Activated T-helper 2 cell treated with anti-CD3 and anti-CD28 coated beads, Interferon-gamma antibody, Interleukin-2, Interleukin-4, amounts not matched to agents 10 μg/mL and 5 μg/mL and 100 μg/mL, durations not matched to agents 14 hours and 24 hours and 36 hours (primary cell): ENCODE measurements around the gene DGCR2. TPM values are rescaled to one million over a fixed set of nuclear protein-coding genes. Genes with fewer than 3 reads are reported as not detected.

Experiments
- DNase-seq: peaks from one replicate; pipeline ENCODE4 v3.0.0; 2021; ENCODE audit warnings: low spot score
- H3K27ac Mint-ChIP-seq: one replicate; pipeline ENCODE4 v1.8.0; 2021; ENCODE audit warnings: mixed read lengths
- H3K27me3 Mint-ChIP-seq: one replicate; pipeline ENCODE4 v1.8.0; 2021; ENCODE audit warnings: low read depth, mixed read lengths
- H3K36me3 Mint-ChIP-seq: one replicate; pipeline ENCODE4 v1.8.0; 2021; ENCODE audit warnings: low read depth, mixed read lengths
- H3K4me1 Mint-ChIP-seq: one replicate; pipeline ENCODE4 v1.8.0; 2021; ENCODE audit warnings: low read depth, mixed read lengths
- H3K4me3 Mint-ChIP-seq: one replicate; pipeline ENCODE4 v1.8.0; 2021; ENCODE audit warnings: low read depth, mild to moderate bottlenecking, moderate library complexity, mixed read lengths
- H3K9me3 Mint-ChIP-seq: one replicate; pipeline ENCODE4 v1.8.0; 2021; ENCODE audit warnings: mixed read lengths
- intact Hi-C: fragments of 100-400 bp; cut with micrococcal nuclease; formaldehyde crosslinking; loops from one replicate; pipeline ENCODE4 v1.15.1; 2023
- total RNA-seq: library from RNA; stranded (reverse); gene quantifications from 2 replicates; pipeline ENCODE4 v1.2.3, GENCODE V29; 2022

DGCR2 gene
- total RNA-seq, 1 donor from 2014 or later: 22.5 TPM

GRCh38 chr22:19070397-19071169 lies 51.6 kb downstream of the DGCR2 start:
- Mint-ChIP-seq H3K27ac (no peak overlapping the region), H3K4me3 (no peak overlapping the region), H3K4me1 (no peaks in the 10 kb centered on the region), H3K36me3 (peaks cover 23% of the 10 kb centered on the region), H3K27me3 (no peaks in the 10 kb centered on the region), H3K9me3 (no peaks in the 10 kb centered on the region)
- intact Hi-C loops: no loop called here
- no peak for DNase-seq

GRCh38 chr22:19069451-19069850 lies 52.8 kb downstream of the DGCR2 start:
- H3K36me3 Mint-ChIP-seq: peaks cover 26% of the 10 kb centered on the region
- H3K4me1 Mint-ChIP-seq: no peaks in the 10 kb centered on the region
- H3K4me3 Mint-ChIP-seq: no peak overlapping the region
- no peaks in the 10 kb centered on the region for H3K9me3 Mint-ChIP-seq
- no peaks in the 10 kb centered on the region for H3K27me3 Mint-ChIP-seq
- DNase-seq: no peak
- intact Hi-C loops: no loop called here
- H3K27ac Mint-ChIP-seq: no peak overlapping the region

GRCh38 chr22:19068784-19069271 lies 53.4 kb downstream of the DGCR2 start:
- no peaks in the 10 kb centered on the region for H3K4me1 Mint-ChIP-seq
- H3K27me3 Mint-ChIP-seq: no peaks in the 10 kb centered on the region
- intact Hi-C loops: no loop called here
- H3K9me3 Mint-ChIP-seq: no peaks in the 10 kb centered on the region
- H3K27ac Mint-ChIP-seq: no peak overlapping the region
- no peak overlapping the region for H3K4me3 Mint-ChIP-seq
- DNase-seq: no peak
- H3K36me3 Mint-ChIP-seq: peaks cover 28% of the 10 kb centered on the region

- Mint-ChIP-seq H3K27ac (no peak overlapping the region), H3K27me3 (no peaks in the 10 kb centered on the region), H3K9me3 (no peaks in the 10 kb centered on the region), H3K36me3 (peaks cover 30% of the 10 kb centered on the region), H3K4me3 (no peak overlapping the region), H3K4me1 (no peaks in the 10 kb centered on the region)
- DNase-seq: no peak
- intact Hi-C loops: no loop called here
Measured at GRCh38 chr22:19067696-19068348, 54.4 kb downstream of the DGCR2 start.

- peaks cover 33% of the 10 kb centered on the region for H3K36me3 Mint-ChIP-seq
- H3K27me3 Mint-ChIP-seq: no peaks in the 10 kb centered on the region
- DNase-seq: no peak
Measured at GRCh38 chr22:19066531-19067271, 55.5 kb downstream of the DGCR2 start.

GRCh38 chr22:19065929-19066328 lies 56.3 kb downstream of the DGCR2 start:
- no peaks in the 10 kb centered on the region for H3K9me3 Mint-ChIP-seq
- intact Hi-C loops: no loop called here
- no peak overlapping the region for H3K4me3 Mint-ChIP-seq
- H3K4me1 Mint-ChIP-seq: no peaks in the 10 kb centered on the region
- H3K27ac Mint-ChIP-seq: no peak overlapping the region
- peaks cover 26% of the 10 kb centered on the region for H3K36me3 Mint-ChIP-seq
- DNase-seq: no peak
- no peaks in the 10 kb centered on the region for H3K27me3 Mint-ChIP-seq

More at GRCh38 chr22:19066531-19067271, 55.5 kb downstream of the DGCR2 start:
- Mint-ChIP-seq H3K27ac (no peak overlapping the region), H3K9me3 (no peaks in the 10 kb centered on the region), H3K4me1 (no peaks in the 10 kb centered on the region), H3K4me3 (no peak overlapping the region)
- intact Hi-C loops: no loop called here

GRCh38 chr22:19065298-19065859 lies 56.8 kb downstream of the DGCR2 start:
- Mint-ChIP-seq H3K4me3 (no peak overlapping the region), H3K36me3 (peaks cover 25% of the 10 kb centered on the region), H3K9me3 (no peaks in the 10 kb centered on the region), H3K4me1 (no peaks in the 10 kb centered on the region), H3K27ac (no peak overlapping the region), H3K27me3 (no peaks in the 10 kb centered on the region)
- no peak for DNase-seq
- intact Hi-C loops: no loop called here

- Mint-ChIP-seq H3K4me3 (no peak overlapping the region), H3K27ac (no peak overlapping the region), H3K4me1 (peaks cover 2% of the 10 kb centered on the region), H3K27me3 (no peaks in the 10 kb centered on the region), H3K9me3 (no peaks in the 10 kb centered on the region), H3K36me3 (peaks cover 25% of the 10 kb centered on the region)
- intact Hi-C loops: no loop called here
- no peak for DNase-seq
Measured at GRCh38 chr22:19064354-19065054, 57.7 kb downstream of the DGCR2 start.

GRCh38 chr22:19063581-19064353 lies 58.4 kb downstream of the DGCR2 start:
- no peak for DNase-seq
- no peaks in the 10 kb centered on the region for H3K27me3 Mint-ChIP-seq
- peaks cover 29% of the 10 kb centered on the region for H3K36me3 Mint-ChIP-seq
- H3K4me1 Mint-ChIP-seq: peaks cover 2% of the 10 kb centered on the region
- no peaks in the 10 kb centered on the region for H3K9me3 Mint-ChIP-seq
- intact Hi-C loops: no loop called here
- H3K27ac Mint-ChIP-seq: no peak overlapping the region
- H3K4me3 Mint-ChIP-seq: no peak overlapping the region

- no peaks in the 10 kb centered on the region for H3K9me3 Mint-ChIP-seq
- intact Hi-C loops: no loop called here
Measured at GRCh38 chr22:19062943-19063308, 59.3 kb downstream of the DGCR2 start.

GRCh38 chr22:19062139-19062942 lies 59.9 kb downstream of the DGCR2 start:
- Mint-ChIP-seq H3K4me1 (peaks cover 2% of the 10 kb centered on the region), H3K4me3 (no peak overlapping the region), H3K27me3 (no peaks in the 10 kb centered on the region), H3K27ac (no peak overlapping the region), H3K9me3 (no peaks in the 10 kb centered on the region), H3K36me3 (peaks cover 38% of the 10 kb centered on the region)
- intact Hi-C loops: no loop called here
- DNase-seq: no peak

More at GRCh38 chr22:19062943-19063308, 59.3 kb downstream of the DGCR2 start:
- Mint-ChIP-seq H3K4me1 (peaks cover 2% of the 10 kb centered on the region), H3K27me3 (no peaks in the 10 kb centered on the region), H3K36me3 (peaks cover 37% of the 10 kb centered on the region), H3K27ac (no peak overlapping the region), H3K4me3 (no peak overlapping the region)
- DNase-seq: no peak
